ENCODE measurements around the gene SNTG2.

SNTG2 gene

GRCh38 chr2:1157107-1157506, 206.5 kb downstream of the SNTG2 start:
- no peak overlapping the region for H3K4me3 ChIP-seq (ENCODE audit: control insufficient read depth, low read depth, low read length)
- TF ChIP-seq CTCF (IDR thresholded peaks at IDR 0.05; ENCODE audit: control insufficient read depth, insufficient read depth, low read depth, low read length, missing control alignments), result no peak
- no peak for DNase-seq (ENCODE audit: low read depth)

GRCh38 chr2:1159013-1159412, 208.4 kb downstream of the SNTG2 start:
- TF ChIP-seq CTCF (IDR thresholded peaks at IDR 0.05; ENCODE audit: control insufficient read depth, insufficient read depth, low read depth, low read length, missing control alignments), result no peak
- no peak overlapping the region for H3K4me3 ChIP-seq (ENCODE audit: control insufficient read depth, low read depth, low read length)
- DNase-seq (ENCODE audit: low read depth), result no peak

GRCh38 chr2:1162246-1162645, 211.6 kb downstream of the SNTG2 start:
- TF ChIP-seq CTCF (IDR thresholded peaks at IDR 0.05; ENCODE audit: control insufficient read depth, insufficient read depth, low read depth, low read length, missing control alignments), result no peak
- DNase-seq (ENCODE audit: low read depth), result no peak

GRCh38 chr2:1162768-1163584, 212.3 kb downstream of the SNTG2 start:
- DNase-seq (ENCODE audit: low read depth), result no peak
- no peak for TF ChIP-seq CTCF (IDR thresholded peaks at IDR 0.05; ENCODE audit: control insufficient read depth, insufficient read depth, low read depth, low read length, missing control alignments)
- no peak overlapping the region for H3K4me3 ChIP-seq (ENCODE audit: control insufficient read depth, low read depth, low read length)

More at GRCh38 chr2:1162246-1162645, 211.6 kb downstream of the SNTG2 start:
- H3K4me3 ChIP-seq (ENCODE audit: control insufficient read depth, low read depth, low read length), result no peak overlapping the region

GRCh38 chr2:1166976-1167375, 216.3 kb downstream of the SNTG2 start:
- no peak overlapping the region for H3K4me3 ChIP-seq (ENCODE audit: control insufficient read depth, low read depth, low read length)
- TF ChIP-seq CTCF (IDR thresholded peaks at IDR 0.05; ENCODE audit: control insufficient read depth, insufficient read depth, low read depth, low read length, missing control alignments), result no peak
- DNase-seq (ENCODE audit: low read depth), result no peak

GRCh38 chr2:1168846-1169245, 218.2 kb downstream of the SNTG2 start:
- TF ChIP-seq CTCF (IDR thresholded peaks at IDR 0.05; ENCODE audit: control insufficient read depth, insufficient read depth, low read depth, low read length, missing control alignments), result no peak
- no peak overlapping the region for H3K4me3 ChIP-seq (ENCODE audit: control insufficient read depth, low read depth, low read length)
- no peak for DNase-seq (ENCODE audit: low read depth)

Data from AG09309 (cell line).